ENCODE results near the gene JSRP1.

GRCh38 chr19:2216361-2217225 is 39.6 kb downstream of the JSRP1 start:
- TF ChIP-seq ZBTB33 (IDR thresholded peaks at IDR 0.05): no peak
- peak; percentile 26; the same call in 1 of the 2 replicates for TF ChIP-seq POLR2A (IDR thresholded peaks at IDR 0.05; ENCODE audit: low read depth, low read length)

Data from GM12878 (cell line).